B cell (primary cell): ENCODE results near the gene TXK. TPM values are rescaled to one million over a fixed set of nuclear protein-coding genes. Genes with fewer than 3 reads are reported as not detected.

ENCODE experiments used
- ATAC-seq: fragments of 200-7000 bp; cut with Tn5 transposase; one replicate; pipeline ENCODE4 v1.10.0; 2021; ENCODE audit warnings: low read depth, mild to moderate bottlenecking, moderate number of reproducible peaks, moderate library complexity
- CTCF ChIA-PET: fragments of 350-600 bp; sonication (Branson Sonifier 250); formaldehyde crosslinking; loops from one replicate; lab custom pipeline; 2021; ENCODE audit warnings: antibody characterized with exemption, inconsistent platforms; lab: Charles Lee
- POLR2A ChIA-PET: fragments of 350-600 bp; sonication (Branson Sonifier 250); formaldehyde crosslinking; loops from one replicate; lab custom pipeline; 2021; ENCODE audit warnings: antibody characterized with exemption; lab: Charles Lee
- DNase-seq: peaks from one replicate; pipeline ENCODE4 v3.0.0; 2013
- H2AFZ ChIP-seq: 2 replicates; pipeline ENCODE4 v1.6.1; 2012; ENCODE audit warnings: mild to moderate bottlenecking, low read depth, low read length; ENCODE audit not compliant: insufficient read depth, poor library complexity, severe bottlenecking
- H3K27ac ChIP-seq, 2 donors: 1 replicate in 1 of 2; 2 replicates in 1 of 2; pipeline ENCODE4 v1.5.1; 2012 to 2013; ENCODE audit warnings: low read length in 2 of 2, mild to moderate bottlenecking in 2 of 2, moderate library complexity in 1 of 2
- H3K27me3 ChIP-seq, 4 experiments: fragments of 200-600 bp in 1 of 4; sonication (generic) in 1 of 4; replicated peaks in 1 of 4; 1 replicate in 2 of 4; 2 replicates in 2 of 4; pipeline versions ENCODE4 v1.6.1 to v1.7.0; 2013 to 2016; ENCODE audit warnings: low read length in 3 of 4, mild to moderate bottlenecking in 2 of 4, mixed read lengths in 1 of 4, moderate library complexity in 1 of 4; ENCODE audit not compliant: insufficient read depth in 4 of 4, control insufficient read depth in 3 of 4; ENCODE audit errors: control extremely low read depth in 1 of 4
- H3K36me3 ChIP-seq, 2 experiments: replicated peaks in 1 of 2; 1 replicate in 1 of 2; 2 replicates in 1 of 2; pipeline versions ENCODE4 v1.6.1 to v1.7.1; 2013; ENCODE audit warnings: low read length in 1 of 2; ENCODE audit not compliant: insufficient read depth in 2 of 2, control insufficient read depth in 1 of 2; ENCODE audit errors: control extremely low read depth in 1 of 2, extremely low read depth in 1 of 2
- H3K4me1 ChIP-seq, 2 donors: fragments of 200-600 bp in 1 of 2; sonication (generic) in 1 of 2; 1 replicate in 1 of 2; 2 replicates in 1 of 2; pipeline versions ENCODE4 v1.5.1 to v1.6.1; 2013 to 2017; ENCODE audit warnings: low read length in 2 of 2; ENCODE audit not compliant: control insufficient read depth in 2 of 2, insufficient read depth in 2 of 2
- H3K4me2 ChIP-seq: replicated peaks from 2 replicates; pipeline ENCODE3; 2012; ENCODE audit warnings: mild to moderate bottlenecking, low read depth, low read length; ENCODE audit not compliant: poor library complexity, severe bottlenecking
- H3K4me3 ChIP-seq, 5 experiments: fragments of 200-600 bp in 1 of 5; sonication (generic) in 1 of 5; 1 replicate in 3 of 5; 2 replicates in 2 of 5; pipeline versions ENCODE4 v1.5.1 to v1.7.0; 2011 to 2016; ENCODE audit warnings: low read length in 4 of 5, mild to moderate bottlenecking in 4 of 5, low read depth in 2 of 5, control low read depth in 1 of 5, moderate library complexity in 1 of 5; ENCODE audit not compliant: insufficient read depth in 1 of 5; ENCODE audit errors: control extremely low read depth in 1 of 5, extremely low read depth in 1 of 5
- H3K79me2 ChIP-seq: fragments of 200-600 bp; sonication (generic); one replicate; pipeline ENCODE4 v1.6.0; 2016; ENCODE audit warnings: low read length; ENCODE audit not compliant: control insufficient read depth, insufficient read depth
- H3K9ac ChIP-seq: fragments of 200-600 bp; sonication (generic); 2 replicates; pipeline ENCODE4 v1.6.1; 2017; ENCODE audit warnings: mild to moderate bottlenecking, low read length, moderate library complexity
- H3K9me3 ChIP-seq, 3 donors: one replicate each; pipeline versions ENCODE4 v1.6.1 to v1.7.1; 2013; ENCODE audit warnings: low read length in 2 of 3; ENCODE audit not compliant: control insufficient read depth in 2 of 3, insufficient read depth in 1 of 3; ENCODE audit errors: control extremely low read depth in 1 of 3
- H4K20me1 ChIP-seq: 2 replicates; pipeline ENCODE4 v1.6.0; 2012; ENCODE audit warnings: mild to moderate bottlenecking, low read length; ENCODE audit not compliant: insufficient read depth, control insufficient read depth, poor library complexity, severe bottlenecking
- H3K27ac Mint-ChIP-seq: one replicate; pipeline ENCODE4 v1.8.0; 2021; ENCODE audit warnings: mixed read lengths
- H3K27me3 Mint-ChIP-seq: one replicate; pipeline ENCODE4 v1.8.0; 2021; ENCODE audit warnings: mixed read lengths
- H3K4me1 Mint-ChIP-seq: one replicate; pipeline ENCODE4 v1.8.0; 2021; ENCODE audit warnings: mixed read lengths
- H3K4me3 Mint-ChIP-seq: one replicate; pipeline ENCODE4 v1.8.0; 2021; ENCODE audit warnings: mixed read lengths
- H3K9me3 Mint-ChIP-seq: one replicate; pipeline ENCODE4 v1.8.0; 2022; ENCODE audit warnings: mixed read lengths; ENCODE audit not compliant: insufficient read depth
- CTCF ChIP-seq: fragments of 200-600 bp; IDR thresholded peaks from one replicate; pipeline ENCODE4 v1.8.0; 2022; ENCODE audit warnings: antibody characterized with exemption, mild to moderate bottlenecking
- EZH2 ChIP-seq: IDR thresholded peaks from 2 replicates; pipeline ENCODE4 v1.6.1; 2012; ENCODE audit warnings: borderline replicate concordance, low read depth, mild to moderate bottlenecking, moderate library complexity, low read length; ENCODE audit not compliant: insufficient read depth, poor library complexity, severe bottlenecking
- WGBS: methylation state at CpG from one replicate; pipeline ENCODE4 v1.1.5; 2013; ENCODE audit warnings: missing lambda C conversion rate; ENCODE audit not compliant: insufficient coverage; 5-methylcytosine and 5-hydroxymethylcytosine counted together
- intact Hi-C: fragments of 100-400 bp; cut with micrococcal nuclease; formaldehyde crosslinking; loops from one replicate; pipeline ENCODE4 v1.10.0; 2022
- polyA plus RNA-seq: library from polyadenylated mRNA; depleted of rRNA; stranded (reverse); fragments of >200 nt; gene quantifications from 2 replicates; pipeline ENCODE4 v1.2.3, GENCODE V29; 2012
- total RNA-seq, 2 donors: library from RNA; stranded (reverse); fragments of 120-200 nt in 1 of 2; gene quantifications; 1 replicate in 1 of 2; 2 replicates in 1 of 2; pipeline versions ENCODE4 v1.2.3 to v1.2.4, GENCODE V29; 2013 to 2022

The TXK gene
- total and polyA plus RNA-seq, 2 donors (not counting 1 experiment from before 2014, with no cell fraction given): 0.79 to 1.1 TPM

GRCh38 chr4:48028696-48029095 is 105.4 kb downstream of the TXK start:
- Histone ChIP-seq H3K27ac (no peak overlapping the region), H2AFZ (no peak overlapping the region), H4K20me1 (no peaks in the 10 kb centered on the region), H3K4me1 (peaks cover 0 to under 1% of the 10 kb centered on the region in 2 donors), H3K79me2 (no peaks in the 10 kb centered on the region), H3K9ac (no peak overlapping the region), H3K4me2 (no peak overlapping the region), H3K4me3 (no peak overlapping the region), H3K36me3 (no peaks in the 10 kb centered on the region), H3K27me3 (peaks cover 0 to 13% (median 5%) of the 10 kb centered on the region in 4 experiments), H3K9me3 (no peaks in the 10 kb centered on the region)
- CTCF ChIA-PET: interaction anchor here (0.7 to 1.6 kb wide), 2 partner anchors 8 to 10 kb away, joined by 3 to 4 read pairs; no protein-coding TSS in a partner anchor
- WGBS: no CpG with 5 or more reads among the region's 2 CpGs
- POLR2A ChIA-PET: no interaction called here
- DNase-seq: no peak
- intact Hi-C loops: no loop called here
- TF ChIP-seq CTCF: no peak
- no peak for TF ChIP-seq EZH2
- peaks cover 9% of the 10 kb centered on the region for H3K4me1 Mint-ChIP-seq
- H3K27ac Mint-ChIP-seq: no peak overlapping the region
- no peak overlapping the region for H3K4me3 Mint-ChIP-seq
- no peaks in the 10 kb centered on the region for H3K9me3 Mint-ChIP-seq
- peaks cover 24% of the 10 kb centered on the region for H3K27me3 Mint-ChIP-seq
- no peak for ATAC-seq

DNA sequence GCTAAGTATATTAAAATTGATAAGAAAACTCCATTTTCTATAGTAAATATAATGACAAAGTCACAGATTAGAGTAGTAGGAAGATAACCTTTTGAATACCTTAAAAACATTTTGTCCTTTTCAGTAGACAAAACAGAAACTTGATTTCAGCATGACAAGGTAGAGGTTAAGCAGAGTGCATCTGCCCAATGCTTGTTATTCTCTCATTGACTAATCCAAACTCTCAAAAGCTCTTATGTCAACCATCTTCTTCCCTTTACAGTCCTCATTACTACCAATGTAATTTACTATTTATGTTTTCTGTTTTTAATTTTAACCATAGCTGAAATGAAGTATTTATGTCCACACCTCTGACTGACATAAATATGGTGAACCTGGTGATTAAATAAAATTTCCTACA is 106.4 kb downstream of the TXK start:
- H3K4me3 Mint-ChIP-seq: no peak overlapping the region
- Histone ChIP-seq H3K4me1 (no peaks in the 10 kb centered on the region), H3K4me2 (no peak overlapping the region), H3K79me2 (no peaks in the 10 kb centered on the region), H3K36me3 (no peaks in the 10 kb centered on the region), H3K27me3 (peaks cover 0 to 17% (median 5%) of the 10 kb centered on the region in 4 experiments), H4K20me1 (no peaks in the 10 kb centered on the region), H3K27ac (no peak overlapping the region), H3K9ac (no peak overlapping the region), H3K4me3 (no peak overlapping the region), H3K9me3 (no peaks in the 10 kb centered on the region), H2AFZ (no peak overlapping the region)
- H3K27me3 Mint-ChIP-seq: peaks cover 30% of the 10 kb centered on the region
- no peak overlapping the region for H3K27ac Mint-ChIP-seq
- peaks cover 8% of the 10 kb centered on the region for H3K4me1 Mint-ChIP-seq
- H3K9me3 Mint-ChIP-seq: no peaks in the 10 kb centered on the region
- ATAC-seq (no peak), DNase-seq (no peak)
- CTCF ChIA-PET: interaction anchor here (0.9 kb wide), 1 partner anchor 10 kb away, joined by 4 read pairs; no protein-coding TSS in a partner anchor
- intact Hi-C loops: no loop called here
- TF ChIP-seq CTCF (no peak), EZH2 (no peak)
- POLR2A ChIA-PET: no interaction called here
